Parathyroid adenoma (tissue), 2 donors: ENCODE results near the gene TMED1.

ENCODE experiments used
- H2AFZ ChIP-seq: fragments of 300-600 bp; sonication (generic); one replicate; pipeline ENCODE4 v1.7.0; 2017; ENCODE audit warnings: antibody characterized with exemption, mild to moderate bottlenecking
- H3K27ac ChIP-seq: fragments of 300-600 bp; sonication (generic); one replicate; pipeline ENCODE4 v1.7.0; 2017
- H3K27me3 ChIP-seq: fragments of 300-600 bp; sonication (generic); one replicate; pipeline ENCODE4 v1.7.0; 2017; ENCODE audit warnings: low read length; ENCODE audit not compliant: control insufficient read depth, insufficient read depth
- H3K36me3 ChIP-seq: fragments of 300-600 bp; sonication (generic); one replicate; pipeline ENCODE4 v1.7.0; 2017; ENCODE audit warnings: low read length; ENCODE audit not compliant: control insufficient read depth, insufficient read depth
- H3K4me1 ChIP-seq: fragments of 300-600 bp; sonication (generic); one replicate; pipeline ENCODE4 v1.7.0; 2017; ENCODE audit warnings: control low read depth
- H3K4me2 ChIP-seq: fragments of 300-600 bp; sonication (generic); one replicate; pipeline ENCODE4 v1.7.0; 2017; ENCODE audit warnings: low read length
- H3K4me3 ChIP-seq: fragments of 300-600 bp; sonication (generic); one replicate; pipeline ENCODE4 v1.7.0; 2017; ENCODE audit warnings: low read depth, low read length
- H3K79me2 ChIP-seq: fragments of 300-600 bp; sonication (generic); one replicate; pipeline ENCODE4 v1.7.0; 2017; ENCODE audit warnings: control low read depth
- H3K9ac ChIP-seq: fragments of 300-600 bp; sonication (generic); one replicate; pipeline ENCODE4 v1.7.0; 2017; ENCODE audit warnings: mild to moderate bottlenecking
- H3K9me3 ChIP-seq: fragments of 300-600 bp; sonication (generic); one replicate; pipeline ENCODE4 v1.7.0; 2017; ENCODE audit warnings: low read length; ENCODE audit not compliant: control insufficient read depth
- CTCF ChIP-seq: fragments of 300-600 bp; sonication (generic); IDR thresholded peaks from one replicate; pipeline ENCODE4 v1.7.0; 2017; ENCODE audit warnings: antibody characterized with exemption, mild to moderate bottlenecking
- donor health status: primary hyperparathyroidism.

Gene TMED1

DNA sequence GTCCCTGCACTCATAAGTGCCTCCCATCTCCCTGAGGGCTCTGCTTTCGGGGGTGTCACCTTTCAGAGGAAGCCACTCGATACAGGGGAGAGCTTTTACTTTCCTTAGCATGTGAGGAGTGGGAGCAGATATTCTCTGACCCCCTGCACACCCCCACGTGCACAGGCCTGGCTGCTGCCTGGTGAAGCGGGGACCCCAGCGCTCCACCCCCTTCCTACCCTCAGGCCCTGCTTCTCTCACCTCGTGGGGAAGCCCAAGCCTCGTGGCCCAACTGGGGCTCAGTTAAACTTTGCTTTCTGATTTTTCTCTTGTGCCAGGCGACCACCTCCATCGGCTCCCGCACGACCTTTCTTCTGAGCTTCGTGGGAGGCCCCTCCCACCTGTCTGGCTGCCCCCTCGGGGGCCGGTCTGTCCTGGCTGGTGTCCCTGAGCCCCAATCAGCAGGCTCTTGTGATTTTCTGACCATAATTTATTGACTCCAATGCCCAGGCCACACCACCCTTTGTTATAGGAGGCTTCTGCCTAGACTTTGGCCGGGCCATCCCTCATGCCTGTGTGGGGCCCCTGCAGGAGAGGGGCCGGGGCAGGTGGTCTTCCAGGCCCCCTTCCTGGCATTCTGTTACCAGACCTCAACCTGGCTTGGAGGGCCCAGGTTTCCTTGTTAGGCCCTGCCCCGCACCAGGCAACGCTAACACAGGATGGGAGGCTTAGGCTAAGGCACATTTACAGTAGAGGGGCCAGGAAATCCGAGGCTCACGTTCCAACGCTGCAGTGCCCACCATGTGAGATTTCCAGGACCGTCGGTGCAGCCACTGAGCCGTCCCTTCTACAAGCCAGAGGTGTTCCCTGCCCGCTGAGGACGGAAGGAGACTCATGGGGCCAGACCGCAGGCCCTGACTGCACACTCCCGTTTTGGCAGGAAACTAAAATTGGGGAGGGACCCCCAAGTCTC lies 3.7 kb downstream of the TMED1 start:
- Histone ChIP-seq H3K79me2 (no peaks in the 10 kb centered on the region), H3K9me3 (no peaks in the 10 kb centered on the region), H3K4me2 (no peak overlapping the region), H3K27ac (no peak overlapping the region), H3K4me3 (no peak overlapping the region), H3K9ac (no peak overlapping the region), H3K4me1 (no peaks in the 10 kb centered on the region), H2AFZ (no peak overlapping the region), H3K36me3 (no peaks in the 10 kb centered on the region), H3K27me3 (no peaks in the 10 kb centered on the region)
- TF ChIP-seq CTCF = no peak

DNA sequence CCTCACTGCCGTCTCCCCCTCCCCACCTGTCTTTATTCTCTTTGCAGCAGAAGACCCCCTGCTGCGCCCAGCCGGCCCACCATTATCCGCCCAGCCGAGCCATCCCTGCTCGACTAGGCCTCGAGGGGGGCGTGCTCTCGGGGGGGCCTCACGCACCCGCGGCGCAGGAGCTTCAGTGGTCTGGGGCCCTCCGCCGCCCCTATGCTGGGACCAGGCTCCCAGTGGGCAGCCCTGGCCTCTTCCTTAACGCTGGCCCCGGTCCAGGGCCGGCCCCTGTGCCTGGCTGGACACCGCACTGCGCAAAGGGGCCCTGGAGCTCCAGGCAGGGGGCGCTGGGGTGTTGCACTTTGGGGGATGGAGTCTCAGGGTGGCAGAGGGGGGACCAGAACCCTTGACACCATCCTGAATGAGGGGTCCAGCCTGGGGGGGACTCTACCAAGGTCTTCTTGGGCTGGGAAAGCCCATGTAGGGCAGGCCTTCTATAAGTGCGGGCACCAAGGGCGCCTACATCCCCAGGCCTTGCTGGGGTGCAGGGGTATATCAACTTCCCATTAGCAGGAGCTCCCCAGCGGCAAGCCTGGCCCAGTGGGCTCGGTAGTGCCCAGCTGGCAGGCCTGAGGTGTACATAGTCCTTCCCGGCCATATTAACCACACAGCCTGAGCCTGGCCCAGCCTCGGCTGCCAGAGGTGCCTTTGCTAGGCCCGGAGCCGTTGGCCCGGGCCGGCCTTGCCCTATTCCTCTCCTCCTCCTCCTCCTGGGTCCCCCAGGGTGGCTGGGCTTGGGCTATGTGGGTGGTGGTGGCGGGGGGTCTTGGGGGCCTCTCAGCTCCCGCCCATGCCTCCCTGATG lies 4.9 kb downstream of the TMED1 start:
- H3K9ac ChIP-seq = no peak overlapping the region
- no peaks in the 10 kb centered on the region for H3K79me2 ChIP-seq
- no peak overlapping the region for H2AFZ ChIP-seq
- H3K27me3 ChIP-seq = no peaks in the 10 kb centered on the region
- no peak overlapping the region for H3K4me3 ChIP-seq
- H3K27ac ChIP-seq = no peak overlapping the region
- no peak for TF ChIP-seq CTCF
- H3K4me1 ChIP-seq = peaks cover 4% of the 10 kb centered on the region
- H3K9me3 ChIP-seq = no peaks in the 10 kb centered on the region
- no peak overlapping the region for H3K4me2 ChIP-seq
- no peaks in the 10 kb centered on the region for H3K36me3 ChIP-seq

- no peak for TF ChIP-seq CTCF
- H3K27ac ChIP-seq = no peak overlapping the region
- no peak overlapping the region for H3K4me2 ChIP-seq
- peaks cover 7% of the 10 kb centered on the region for H3K4me1 ChIP-seq
- no peak overlapping the region for H3K4me3 ChIP-seq
- no peak overlapping the region for H2AFZ ChIP-seq
- H3K79me2 ChIP-seq = no peaks in the 10 kb centered on the region
- no peaks in the 10 kb centered on the region for H3K27me3 ChIP-seq
- H3K9me3 ChIP-seq = no peaks in the 10 kb centered on the region
- no peaks in the 10 kb centered on the region for H3K36me3 ChIP-seq
- H3K9ac ChIP-seq = no peak overlapping the region
These were observed 5.6 kb downstream of the TMED1 start for GRCh38 chr19:10830370-10830769.

- no peak overlapping the region for H3K27ac ChIP-seq
- H2AFZ ChIP-seq = no peak overlapping the region
- no peaks in the 10 kb centered on the region for H3K79me2 ChIP-seq
- no peak for TF ChIP-seq CTCF
- H3K4me3 ChIP-seq = no peak overlapping the region
- no peaks in the 10 kb centered on the region for H3K36me3 ChIP-seq
- no peaks in the 10 kb centered on the region for H3K9me3 ChIP-seq
- peaks cover 7% of the 10 kb centered on the region for H3K4me1 ChIP-seq
- no peak overlapping the region for H3K4me2 ChIP-seq
- no peaks in the 10 kb centered on the region for H3K27me3 ChIP-seq
- no peak overlapping the region for H3K9ac ChIP-seq
These were observed 6.0 kb downstream of the TMED1 start for GRCh38 chr19:10829967-10830366.
